HL-60/S4 treated with phorbol 12-myristate 13-acetate at 8.2 ng/mL for 4 days and 3 days (cell line): ENCODE data around the gene MACF1.
"Not testable (repeated sequence)": the region's sequence is repeated elsewhere in the genome, so short reads cannot be mapped to it uniquely, and the experiment has no call there.

Experiments used
- in situ Hi-C: fragments of 300-500 bp; cut with MboI; formaldehyde crosslinking; loops from 2 replicates; pipeline ENCODE4 v1.15.0; 2022; ENCODE audit warnings: low sequenced_read_pairs

MACF1 gene

DNA sequence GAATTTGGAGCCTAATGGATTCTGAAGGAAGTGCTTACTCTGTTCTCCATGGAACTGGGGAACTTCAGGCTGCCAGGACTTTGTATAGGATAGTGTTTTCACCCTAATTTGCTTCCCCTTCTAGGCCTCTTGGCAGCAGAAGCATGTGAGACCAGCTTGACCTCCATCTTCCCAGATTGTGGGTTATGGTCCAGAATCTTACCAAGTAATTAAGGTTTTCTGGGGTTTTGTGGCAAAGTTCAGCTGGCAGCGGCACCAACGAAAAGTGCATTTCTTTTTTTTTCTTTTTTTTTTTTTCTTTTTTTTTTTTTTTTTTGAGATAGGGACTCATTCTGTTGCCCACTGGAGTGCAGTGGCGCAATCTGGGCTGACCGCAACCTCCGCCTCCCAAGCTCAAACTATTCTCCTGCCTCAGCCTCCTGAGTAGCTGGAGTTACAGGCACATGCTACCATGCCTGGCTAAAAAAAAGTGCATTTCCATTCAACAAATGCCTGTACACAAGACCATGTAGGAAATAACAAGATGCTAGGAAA, 283.6 kb downstream of the MACF1 start:
- in situ Hi-C loops, result no loop called here

- in situ Hi-C loops, result no loop called here
These were observed 284.5 kb downstream of the MACF1 start for GRCh38 chr1:39488793-39489566.

- in situ Hi-C loops, result no loop called here
These were observed 285.2 kb downstream of the MACF1 start for GRCh38 chr1:39489567-39490239.

GRCh38 chr1:39490596-39491145, 286.2 kb downstream of the MACF1 start:
- in situ Hi-C loops, result no loop called here

GRCh38 chr1:39491146-39491921, 286.8 kb downstream of the MACF1 start, which contains the start of gene BMP8A:
Gene BMP8A, plus strand, starts transcription at chr1:39491636. Its CDS starts 356 bp downstream, at chr1:39491992.
- in situ Hi-C loops, result no loop called here

DNA sequence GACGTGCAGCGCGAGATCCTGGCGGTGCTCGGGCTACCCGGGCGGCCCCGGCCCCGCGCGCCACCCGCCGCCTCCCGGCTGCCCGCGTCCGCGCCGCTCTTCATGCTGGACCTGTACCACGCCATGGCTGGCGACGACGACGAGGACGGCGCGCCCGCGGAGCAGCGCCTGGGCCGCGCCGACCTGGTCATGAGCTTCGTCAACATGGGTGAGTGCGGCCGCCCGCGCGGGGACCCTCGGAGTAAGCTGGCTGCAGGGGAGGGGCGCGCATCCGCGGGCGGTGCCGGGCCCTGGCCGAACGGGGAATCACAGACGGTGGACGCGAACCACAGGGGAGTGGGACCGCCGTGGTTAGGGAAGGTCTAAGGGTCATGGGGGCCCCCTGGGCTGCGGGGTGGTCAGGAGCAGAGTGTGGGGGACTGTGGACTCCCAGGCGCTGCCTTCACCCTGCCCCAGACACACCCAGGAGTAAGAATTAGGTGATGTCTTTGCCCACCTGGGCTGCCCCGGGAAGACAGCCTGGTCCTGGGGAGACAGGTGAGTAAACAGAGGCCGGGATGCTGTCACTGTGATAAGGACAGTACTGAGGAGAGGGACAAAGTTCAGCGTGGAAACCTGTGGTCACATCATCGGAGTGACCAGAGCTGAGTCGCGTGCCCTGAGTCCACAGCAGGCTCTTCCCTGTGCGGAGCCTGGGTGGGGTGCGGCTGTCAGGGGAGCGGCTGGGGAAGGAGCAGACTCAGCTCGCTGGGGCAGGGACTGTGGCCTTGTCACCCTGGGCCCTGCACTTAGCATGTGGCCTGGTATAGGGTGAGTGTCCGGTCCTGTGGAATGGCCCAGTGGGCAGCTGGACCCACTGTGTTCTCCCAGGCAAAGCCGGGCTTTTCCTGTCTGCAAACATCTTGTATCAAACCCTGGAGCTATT, 287.9 kb downstream of the MACF1 start:
- in situ Hi-C loops, result not testable (repeated sequence)

- in situ Hi-C loops, result not testable (repeated sequence)
These were observed 288.7 kb downstream of the MACF1 start for GRCh38 chr1:39493043-39493810.

- in situ Hi-C loops, result no loop called here
These were observed 290.3 kb downstream of the MACF1 start for GRCh38 chr1:39494671-39495410.

- in situ Hi-C loops, result not testable (repeated sequence)
These were observed 292.0 kb downstream of the MACF1 start for GRCh38 chr1:39496520-39496919.

DNA sequence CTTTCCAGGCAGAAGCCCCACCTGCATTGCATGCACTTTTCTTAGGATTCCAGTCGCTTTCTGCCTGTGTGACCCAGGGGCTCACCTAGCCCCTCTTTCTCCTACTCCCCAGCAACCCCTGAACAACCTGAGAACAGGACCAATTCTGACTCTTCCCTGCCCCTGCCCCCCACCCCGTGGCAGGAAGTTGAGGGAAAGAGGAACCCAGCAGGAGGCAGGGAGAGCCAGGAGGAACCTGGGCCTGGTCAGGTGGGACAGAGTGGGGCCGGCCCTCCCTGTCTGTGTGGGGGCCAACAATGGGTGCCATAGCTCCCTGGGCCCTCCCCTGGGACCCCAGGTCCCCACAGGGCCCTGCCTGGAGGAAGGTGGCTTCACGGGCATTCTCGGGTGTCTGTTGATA, 293.1 kb downstream of the MACF1 start:
- in situ Hi-C loops, result no loop called here

GRCh38 chr1:39498096-39498710, 293.7 kb downstream of the MACF1 start:
- in situ Hi-C loops, result not testable (repeated sequence)

DNA sequence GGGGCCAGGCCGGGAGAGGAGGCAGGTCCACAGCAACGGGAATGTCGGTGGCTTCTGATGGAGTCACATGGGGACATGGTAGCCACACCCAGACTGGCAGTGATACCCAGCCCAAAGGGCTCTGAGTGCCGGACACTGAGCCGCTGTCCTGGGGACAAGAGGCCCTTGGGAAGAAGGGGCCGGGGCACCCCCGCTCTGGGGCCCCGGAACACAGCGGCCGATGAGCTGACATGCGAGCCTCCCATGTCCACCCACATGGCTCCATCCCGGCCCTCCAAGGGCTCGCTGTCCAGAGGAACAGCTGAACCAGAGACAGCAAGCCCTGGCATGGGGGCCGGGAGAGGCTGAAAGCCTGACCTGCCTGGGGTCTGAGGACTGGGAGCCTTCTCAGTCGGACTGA, 294.3 kb downstream of the MACF1 start:
- in situ Hi-C loops, result not testable (repeated sequence)

GRCh38 chr1:39499668-39500067, 295.2 kb downstream of the MACF1 start:
- in situ Hi-C loops, result no loop called here

DNA sequence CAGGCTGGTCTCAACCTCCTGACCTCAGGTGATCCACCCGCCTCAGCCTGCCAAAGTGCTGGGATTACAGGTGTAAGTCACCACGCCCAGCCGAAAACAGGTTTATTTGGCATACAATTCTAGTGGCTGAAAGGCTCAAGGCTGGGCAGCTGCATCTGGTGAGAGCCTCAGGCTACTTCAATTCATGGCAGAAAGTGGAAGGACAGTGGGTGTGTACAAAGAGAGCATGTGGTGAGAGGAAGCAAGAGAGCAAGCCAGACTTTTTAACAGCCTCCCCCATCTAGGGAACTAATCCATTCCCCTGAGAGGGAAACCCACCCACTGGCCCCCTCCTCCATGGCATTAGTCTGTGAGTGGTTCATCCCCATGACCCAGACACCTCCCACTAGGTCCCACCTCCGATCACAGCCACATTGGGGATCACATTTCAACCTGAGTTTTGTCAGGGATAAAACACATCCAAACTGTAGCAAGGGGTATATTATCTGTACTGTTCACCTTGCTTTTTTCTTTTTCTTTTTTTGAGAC, 296.4 kb downstream of the MACF1 start:
- in situ Hi-C loops, result no loop called here

- in situ Hi-C loops, result no loop called here
These were observed 297.2 kb downstream of the MACF1 start for GRCh38 chr1:39501666-39502065.

DNA sequence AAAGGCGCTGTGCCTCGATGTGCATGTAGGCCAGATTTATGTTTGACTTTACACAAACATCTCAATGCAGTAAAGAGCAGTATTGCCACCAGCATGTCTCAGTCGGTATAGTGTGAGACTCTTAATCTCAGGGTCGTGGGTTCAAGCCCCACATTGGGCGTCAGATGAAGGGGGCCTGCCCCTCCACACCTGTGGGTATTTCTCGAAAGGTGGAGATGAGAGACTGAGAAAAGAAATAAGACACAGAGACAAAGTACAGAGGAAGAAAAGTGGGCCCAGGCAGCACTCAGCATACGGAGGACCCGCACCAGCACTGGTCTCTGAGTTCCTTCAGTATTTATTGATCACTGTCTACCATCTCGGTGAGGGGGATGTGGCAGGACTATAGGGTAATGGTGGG, 299.9 kb downstream of the MACF1 start:
- in situ Hi-C loops, result not testable (repeated sequence)

GRCh38 chr1:39505289-39505688, 300.8 kb downstream of the MACF1 start:
- in situ Hi-C loops, result no loop called here
